GM23338 (cell line): Measurements from ENCODE around the gene S100A8. TPM values are rescaled to one million over a fixed set of nuclear protein-coding genes. Genes with fewer than 3 reads are reported as not detected.

Source experiments
- ATAC-seq: fragments of 200-7000 bp; cut with Tn5 transposase; 3 replicates; pipeline ENCODE4 v1.9.1; 2020
- DNase-seq: peaks from one replicate; pipeline ENCODE4 v3.0.0-alpha.2; 2015; ENCODE audit warnings: low spot score
- H2AFZ ChIP-seq: fragments of 200-600 bp; sonication (generic); 2 replicates; pipeline ENCODE4 v1.8.0; 2016; ENCODE audit warnings: antibody characterized with exemption, mild to moderate bottlenecking, moderate library complexity
- H3F3A ChIP-seq: fragments of 200-600 bp; sonication (generic); replicated peaks from 2 replicates; pipeline ENCODE4 v1.8.0; 2017; ENCODE audit warnings: antibody characterized with exemption, mixed run types, low read depth
- H3K27ac ChIP-seq: fragments of 200-600 bp; sonication (generic); 2 replicates; pipeline ENCODE4 v1.6.1; 2016; ENCODE audit warnings: low read depth
- H3K27me3 ChIP-seq: fragments of 200-600 bp; sonication (generic); 2 replicates; pipeline ENCODE4 v1.8.0; 2016; ENCODE audit warnings: mild to moderate bottlenecking, mixed run types, moderate library complexity; ENCODE audit not compliant: insufficient read depth
- H3K36me3 ChIP-seq: fragments of 200-600 bp; sonication (generic); 2 replicates; pipeline ENCODE4 v1.8.0; 2016; ENCODE audit warnings: mild to moderate bottlenecking; ENCODE audit not compliant: insufficient read depth
- H3K4me1 ChIP-seq: fragments of 200-600 bp; sonication (generic); 2 replicates; pipeline ENCODE4 v1.8.0; 2016; ENCODE audit warnings: mild to moderate bottlenecking, moderate library complexity; ENCODE audit not compliant: insufficient read depth
- H3K4me2 ChIP-seq: fragments of 200-600 bp; sonication (generic); 2 replicates; pipeline ENCODE4 v1.7.1; 2017; ENCODE audit warnings: mixed run types
- H3K4me3 ChIP-seq: fragments of 200-600 bp; sonication (generic); 2 replicates; pipeline ENCODE4 v1.6.1; 2016; ENCODE audit warnings: mixed run types
- H3K79me2 ChIP-seq: fragments of 200-600 bp; sonication (generic); replicated peaks from 2 replicates; pipeline ENCODE4 v1.8.0; 2017; ENCODE audit warnings: mild to moderate bottlenecking; ENCODE audit not compliant: insufficient read depth
- H3K9me2 ChIP-seq: fragments of 200-600 bp; sonication (generic); 2 replicates; pipeline ENCODE4 v1.8.0; 2017; ENCODE audit not compliant: insufficient read depth
- H4K20me1 ChIP-seq: fragments of 200-600 bp; sonication (generic); replicated peaks from 2 replicates; pipeline ENCODE4 v1.8.0; 2017; ENCODE audit warnings: mild to moderate bottlenecking; ENCODE audit not compliant: insufficient read depth
- H3K27ac Mint-ChIP-seq: 2 replicates; pipeline ENCODE4 v1.8.0; 2020; ENCODE audit warnings: inconsistent platforms, mild to moderate bottlenecking, moderate library complexity, mixed read lengths
- H3K27me3 Mint-ChIP-seq: 3 replicates; pipeline ENCODE4 v1.8.0; 2022; ENCODE audit warnings: low read depth, mild to moderate bottlenecking, moderate library complexity, mixed read lengths, inconsistent platforms; ENCODE audit not compliant: insufficient read depth, poor library complexity
- H3K36me3 Mint-ChIP-seq: 3 replicates; pipeline ENCODE4 v1.8.0; 2021; ENCODE audit warnings: low read depth, mild to moderate bottlenecking, inconsistent platforms, moderate library complexity, mixed read lengths
- H3K4me1 Mint-ChIP-seq: 3 replicates; pipeline ENCODE4 v1.8.0; 2020; ENCODE audit warnings: mild to moderate bottlenecking, inconsistent platforms, mixed read lengths
- H3K4me3 Mint-ChIP-seq: 3 replicates; pipeline ENCODE4 v1.8.0; 2021; ENCODE audit warnings: moderate library complexity, mild to moderate bottlenecking, inconsistent platforms, mixed read lengths
- H3K9me3 Mint-ChIP-seq: 3 replicates; pipeline ENCODE4 v1.8.0; 2020; ENCODE audit warnings: moderate library complexity, mild to moderate bottlenecking, inconsistent platforms, mixed read lengths
- ETS1 ChIP-seq: IDR thresholded peaks from 2 replicates; pipeline ENCODE4 v1.6.1; 2016; ENCODE audit warnings: antibody characterized with exemption
- EZH2 ChIP-seq: fragments of 200-600 bp; sonication (generic); IDR thresholded peaks from one replicate; pipeline ENCODE4 v1.8.0; 2017; ENCODE audit warnings: antibody characterized with exemption, mild to moderate bottlenecking, low read depth; ENCODE audit not compliant: unreplicated experiment
- EZH2phosphoT487 ChIP-seq: fragments of 200-600 bp; sonication (generic); IDR thresholded peaks from one replicate; pipeline ENCODE4 v1.8.1; 2018; ENCODE audit warnings: antibody characterized with exemption; ENCODE audit not compliant: unreplicated experiment
- JUNB ChIP-seq: IDR thresholded peaks from one replicate; pipeline ENCODE4 v1.6.1; 2016; ENCODE audit warnings: antibody characterized with exemption; ENCODE audit not compliant: unreplicated experiment
- NANOG ChIP-seq: IDR thresholded peaks from 2 replicates; pipeline ENCODE4 v1.6.1; 2016; ENCODE audit warnings: antibody characterized with exemption, borderline replicate concordance
- ZNF331 ChIP-seq: fragments of 250-450 bp; sonication (Bioruptor Pico); IDR thresholded peaks from 2 replicates; pipeline ENCODE4 v1.5.0; 2020; ENCODE audit warnings: low read depth, mild to moderate bottlenecking, moderate library complexity
- ZNF462 ChIP-seq: fragments of 250-450 bp; sonication (Bioruptor Pico); IDR thresholded peaks from 2 replicates; pipeline ENCODE4 v1.5.0; 2020; ENCODE audit warnings: mild to moderate bottlenecking, moderate library complexity
- polyA plus RNA-seq: library from polyadenylated mRNA; unstranded; fragments of >200 nt; fragmentation: Nextera tagmentation; extraction: Ambion mirVana; gene quantifications from 2 replicates; pipeline ENCODE4 v1.2.1, GENCODE V29; 2016
- total RNA-seq: library from RNA; depleted of rRNA; stranded (reverse); fragments of >200 nt; shearing (Covaris generic); gene quantifications from 2 replicates; pipeline ENCODE4 v1.2.3, GENCODE V29; 2014

S100A8 gene
- total and polyA plus RNA-seq, 2 experiments from 2014 or later, result not detected

GRCh38 chr1:153342178-153342577 is 48.7 kb downstream of the S100A8 start (continued):
- TF ChIP-seq ZNF462 (CRISPR knock-in tag) (no peak), ETS1 (no peak), EZH2 (no peak), JUNB (no peak)

GRCh38 chr1:153341431-153341934 is 49.4 kb downstream of the S100A8 start:
- Mint-ChIP-seq H3K4me3 (no peak overlapping the region), H3K27me3 (peaks cover 9% of the 10 kb centered on the region), H3K9me3 (no peaks in the 10 kb centered on the region), H3K4me1 (peaks cover 12% of the 10 kb centered on the region; the same call in 2 of the 3 replicates), H3K27ac (no peak overlapping the region), H3K36me3 (no peaks in the 10 kb centered on the region)
- Histone ChIP-seq H4K20me1 (no peaks in the 10 kb centered on the region), H3K4me3 (no peak overlapping the region), H3K9me2 (peaks cover 22% of the 10 kb centered on the region), H3K27me3 (no peaks in the 10 kb centered on the region), H2AFZ (no peak overlapping the region), H3K4me2 (no peak overlapping the region), H3F3A (no peaks in the 10 kb centered on the region), H3K4me1 (no peaks in the 10 kb centered on the region), H3K79me2 (no peaks in the 10 kb centered on the region), H3K36me3 (no peaks in the 10 kb centered on the region), H3K27ac (no peak overlapping the region)
- no peak for DNase-seq
- no peak for ATAC-seq
- TF ChIP-seq NANOG (no peak), EZH2 (no peak), ZNF462 (CRISPR knock-in tag) (no peak), ZNF331 (CRISPR knock-in tag) (no peak), EZH2phosphoT487 (no peak)
